GM21367 (cell line): ENCODE data around the gene SPOCK1.

ENCODE experiments used
- ATAC-seq: cut with Tn5 transposase; IDR thresholded peaks from one replicate; pipeline ENCODE4 v1.9.1; 2021; ENCODE audit not compliant: unreplicated experiment

SPOCK1 gene

DNA sequence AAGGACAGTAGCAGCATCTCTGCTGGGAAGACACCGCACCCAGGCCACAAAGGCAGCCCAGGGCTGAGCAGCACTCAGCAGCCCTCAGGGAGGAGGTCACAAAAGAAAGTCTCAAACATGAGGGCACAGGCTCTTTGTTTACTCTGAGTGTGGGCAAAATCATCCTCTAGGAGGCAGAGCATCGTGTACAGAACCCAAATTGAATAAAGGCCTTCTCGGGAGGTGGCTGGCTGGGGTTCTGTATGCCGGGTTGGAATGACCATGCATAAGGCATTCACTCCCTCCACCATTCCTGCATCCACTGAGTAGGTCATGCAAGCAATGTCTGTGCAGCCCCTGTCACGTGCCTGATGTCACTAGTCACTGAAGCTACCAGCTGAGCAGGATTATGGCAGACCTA is 412.8 kb downstream of the SPOCK1 start:
- no peak for ATAC-seq

DNA sequence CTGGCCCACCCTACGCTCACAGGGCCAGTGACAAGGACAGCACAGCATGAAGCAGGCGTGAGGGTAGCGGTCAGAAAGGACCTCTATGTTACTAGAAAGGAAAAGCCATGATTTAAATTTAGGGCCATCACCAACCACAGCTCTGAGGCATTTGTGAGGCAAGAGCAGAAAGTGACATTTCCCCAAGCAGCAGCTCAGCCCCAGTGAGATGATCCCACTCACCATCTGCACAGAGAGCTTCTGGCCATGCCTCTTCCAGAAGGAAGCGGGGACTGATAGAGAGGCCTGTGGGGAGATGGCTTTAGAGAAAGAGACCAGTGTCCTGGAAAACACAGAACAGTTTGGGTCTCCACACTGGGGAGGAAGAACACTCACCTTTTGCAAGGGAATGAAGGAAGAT is 413.9 kb downstream of the SPOCK1 start:
- ATAC-seq: no peak

DNA sequence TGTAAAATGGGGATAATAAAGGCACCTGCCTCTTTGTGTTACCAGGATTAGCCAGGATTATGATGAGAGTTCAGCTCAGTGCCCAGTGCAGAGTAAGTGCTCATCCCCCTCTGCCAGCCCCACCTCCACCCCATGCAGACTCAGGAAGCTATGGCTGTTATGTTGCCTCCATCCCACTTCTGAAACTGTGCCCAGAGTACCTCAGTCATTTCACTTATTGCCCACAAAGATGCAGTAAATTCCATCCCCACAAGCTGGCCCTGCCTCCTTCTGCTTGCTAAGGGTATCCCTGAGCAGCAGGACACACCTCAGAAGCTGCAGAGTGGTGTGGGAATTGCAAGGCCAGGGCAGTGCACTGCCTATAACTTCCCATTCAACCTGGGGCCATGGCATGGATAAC is 415.1 kb downstream of the SPOCK1 start:
- ATAC-seq: no peak

DNA sequence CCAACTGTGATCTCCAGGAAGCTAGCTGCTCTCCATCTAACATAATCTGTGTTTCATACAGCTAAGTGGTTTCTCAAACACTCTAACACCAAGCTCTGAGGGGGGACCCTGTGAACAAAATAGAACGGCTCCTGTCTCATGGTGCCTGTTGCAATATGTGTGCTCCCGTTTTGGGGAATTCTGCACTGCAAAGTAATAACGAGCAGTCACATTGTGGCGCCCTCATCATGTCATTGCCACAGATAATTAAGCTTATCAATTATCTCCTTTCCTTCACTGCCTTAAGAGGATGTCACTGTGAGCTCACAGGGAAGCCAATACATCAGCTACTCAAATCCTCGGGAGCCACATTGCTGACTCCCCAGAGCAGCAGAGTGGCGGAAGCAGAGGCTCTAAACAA is 416.2 kb downstream of the SPOCK1 start:
- ATAC-seq: no peak

DNA sequence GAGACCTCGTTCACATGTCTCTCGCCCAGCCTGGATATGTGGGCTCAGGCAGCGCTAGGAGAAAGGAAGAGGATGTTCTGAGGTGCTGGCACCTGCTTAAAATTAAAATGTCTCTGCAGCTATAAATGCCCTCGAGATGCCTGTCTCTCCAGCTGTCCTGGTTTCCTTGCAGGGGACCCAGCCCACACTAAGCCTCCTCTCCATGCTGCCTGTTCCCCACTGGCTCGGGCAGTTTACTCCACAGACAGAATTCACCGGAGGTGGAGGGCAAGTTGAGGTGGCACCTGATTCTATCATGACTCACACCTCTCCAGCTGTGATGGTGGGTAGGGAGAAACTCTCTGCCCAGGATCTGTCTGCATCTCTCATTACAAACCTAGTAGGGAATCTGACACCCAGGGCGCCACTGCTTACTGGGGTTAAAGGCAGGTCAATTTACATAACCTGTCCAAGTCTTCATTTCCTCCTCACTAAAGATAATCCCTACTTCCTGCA is 420.9 kb downstream of the SPOCK1 start:
- ATAC-seq: no peak

DNA sequence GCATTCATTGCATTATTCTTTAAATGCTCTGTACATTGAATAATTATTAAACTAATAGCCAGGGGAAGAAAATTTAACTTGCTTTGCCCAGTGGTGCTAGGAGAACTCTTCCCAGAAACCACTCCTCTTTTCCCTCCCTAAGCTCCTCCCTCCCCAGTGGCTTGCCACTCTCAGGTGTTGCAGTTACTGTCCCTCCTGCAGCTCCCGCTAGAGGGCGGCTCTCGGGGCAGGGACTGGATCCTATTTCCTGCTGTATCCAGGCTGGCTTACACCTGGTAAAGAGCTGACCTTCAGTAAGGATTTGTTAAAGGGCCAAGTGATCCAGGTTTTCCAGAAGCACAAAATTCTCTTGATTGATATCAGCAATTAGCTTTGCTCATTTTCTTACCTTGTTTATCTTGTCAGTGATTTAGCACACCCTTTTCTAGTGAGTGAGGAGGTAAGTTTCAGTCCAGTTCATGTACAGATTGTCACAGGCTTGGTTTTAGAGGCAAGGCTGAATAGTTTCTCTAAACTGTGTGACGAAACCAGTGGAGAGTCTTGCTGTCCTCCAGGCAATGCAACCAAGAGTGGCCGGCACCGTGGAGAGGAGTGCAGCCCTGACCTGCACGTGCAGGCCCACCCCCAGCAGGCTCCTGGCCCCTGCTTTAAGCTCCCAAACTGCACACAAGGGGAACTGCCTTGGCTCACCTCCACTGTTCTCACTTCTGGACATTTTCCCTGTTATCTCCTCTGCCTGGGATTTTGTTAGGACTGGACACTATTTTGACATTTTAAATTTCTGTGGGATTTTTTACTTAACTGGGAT is 423.8 kb downstream of the SPOCK1 start:
- peak; percentile 86 for ATAC-seq

DNA sequence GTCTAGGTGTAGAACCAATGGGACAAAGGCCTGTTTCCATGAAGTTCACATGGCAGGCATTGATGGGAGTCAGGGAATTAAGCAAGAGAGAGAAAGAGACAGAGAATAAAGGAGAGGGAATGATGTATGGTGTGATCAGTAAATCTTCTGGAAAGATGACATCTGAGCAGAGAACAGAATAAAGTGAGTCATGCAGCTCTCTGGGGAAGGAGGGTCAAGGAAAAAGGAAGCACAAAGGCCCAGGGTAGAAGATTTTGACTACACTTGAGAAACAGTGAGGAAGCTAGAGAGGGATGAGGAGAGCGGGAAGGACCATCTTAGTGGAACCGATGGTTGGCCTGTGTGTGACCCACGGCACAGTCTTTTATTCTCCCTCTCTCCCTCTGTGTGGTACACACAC is 425.9 kb downstream of the SPOCK1 start:
- no peak for ATAC-seq

DNA sequence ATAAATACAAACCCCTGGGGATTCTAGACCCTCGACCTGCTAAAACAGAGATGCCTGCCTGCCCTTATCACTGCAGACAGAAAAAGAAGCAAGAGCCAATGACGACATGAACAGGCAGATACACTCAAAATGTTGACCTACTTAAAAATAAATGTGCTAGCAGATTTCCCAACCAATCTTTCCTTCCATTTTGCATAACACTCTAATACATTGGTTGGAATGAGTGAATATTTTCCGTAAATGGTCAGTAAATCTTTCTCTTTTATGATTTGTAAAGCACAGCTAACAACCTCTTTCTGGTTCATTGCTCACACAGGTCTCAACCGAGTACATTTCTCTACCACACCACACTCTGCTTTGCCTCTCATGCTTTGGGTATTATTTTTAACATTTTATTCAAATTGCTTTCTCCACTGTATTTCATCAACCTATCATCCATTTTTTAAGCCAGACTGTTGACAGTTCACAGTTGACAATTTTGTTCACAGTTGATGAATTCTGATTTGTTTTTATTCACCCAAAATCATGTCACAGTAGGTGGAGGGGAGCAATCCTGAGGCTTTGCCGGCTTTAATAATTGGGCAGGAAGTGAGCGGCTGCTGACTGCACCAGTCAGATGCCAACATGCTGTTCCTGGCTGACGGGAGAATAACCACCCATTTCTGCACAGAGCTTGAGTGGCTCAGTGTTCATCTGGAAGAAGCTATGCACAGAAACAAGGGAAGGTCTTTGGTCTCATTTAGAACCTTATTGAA is 426.6 kb downstream of the SPOCK1 start:
- ATAC-seq: no peak

DNA sequence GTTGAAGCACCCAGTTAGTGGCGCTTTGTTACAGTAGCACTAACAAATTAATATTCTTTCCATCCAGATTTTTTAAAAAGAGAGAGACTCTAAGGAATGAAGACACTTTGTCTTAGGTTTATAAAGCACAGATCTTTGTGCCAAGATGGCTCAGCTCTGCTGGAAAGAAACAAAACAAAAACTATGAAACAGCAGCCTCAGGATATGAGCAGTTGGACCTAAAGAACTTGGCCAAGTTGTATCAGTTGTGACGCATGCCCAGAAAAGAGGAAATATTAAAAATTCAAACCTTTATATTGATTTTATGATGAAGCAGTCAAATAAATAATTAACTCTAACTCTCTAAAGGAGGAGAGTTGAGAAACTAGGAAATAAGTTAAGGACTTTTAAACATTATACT is 427.2 kb downstream of the SPOCK1 start:
- ATAC-seq: no peak

DNA sequence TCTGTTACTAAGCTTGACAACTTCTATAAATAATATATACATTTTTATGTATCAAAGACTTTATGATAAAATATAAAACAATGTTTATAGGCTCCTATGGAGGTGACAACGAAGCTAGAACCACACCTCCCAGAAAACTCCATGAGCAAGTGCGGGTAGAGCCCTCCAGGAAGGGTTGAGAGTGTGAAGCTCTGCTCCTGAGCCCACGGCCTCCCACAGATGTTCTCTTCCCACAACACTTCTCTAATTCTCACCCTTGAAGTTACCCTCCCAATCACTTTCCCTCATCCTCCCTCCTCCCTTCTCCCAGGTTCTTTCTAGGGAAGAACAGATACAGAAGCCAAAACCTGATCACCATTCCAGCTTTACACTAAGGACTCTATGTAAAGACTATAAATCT is 427.6 kb downstream of the SPOCK1 start:
- no peak for ATAC-seq

DNA sequence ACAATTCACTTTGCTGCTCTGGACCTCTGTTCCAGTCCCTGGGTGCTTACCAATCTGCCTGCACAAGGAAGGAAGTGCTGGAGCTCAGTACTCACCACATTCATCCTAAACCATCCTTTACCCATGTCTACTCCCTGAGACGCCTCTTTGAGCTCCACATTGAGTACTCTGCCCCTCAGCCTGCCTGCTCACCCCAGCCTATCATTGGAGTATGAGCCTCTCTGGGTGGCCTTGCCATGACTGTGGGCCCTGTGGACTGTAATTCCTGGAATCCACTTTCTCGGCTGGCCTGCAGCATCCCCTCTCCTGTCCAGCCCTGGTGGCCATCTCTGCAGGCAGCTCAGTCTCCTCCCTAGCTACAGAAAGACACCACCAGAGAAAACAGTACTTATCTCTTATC is 428.6 kb downstream of the SPOCK1 start:
- ATAC-seq: no peak

DNA sequence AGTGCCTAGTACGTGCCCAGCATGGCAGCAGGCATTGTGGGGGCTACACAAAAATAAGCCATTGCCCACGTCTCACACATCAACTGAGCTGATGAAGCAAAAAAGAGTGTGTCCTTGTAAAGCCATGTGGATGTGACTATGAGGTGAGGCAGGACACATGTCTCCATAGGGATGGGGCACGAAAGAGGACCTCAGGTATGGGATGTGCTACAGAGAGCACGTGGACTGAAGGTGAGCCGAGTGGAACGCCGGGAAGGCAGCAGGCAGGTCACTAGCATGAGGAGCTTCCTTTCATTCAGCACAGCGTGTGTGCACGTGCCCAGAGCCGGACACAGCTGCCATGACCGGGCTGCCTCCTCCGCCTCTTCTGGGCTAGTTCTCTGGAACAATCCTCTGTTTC is 429.8 kb downstream of the SPOCK1 start:
- ATAC-seq: no peak

DNA sequence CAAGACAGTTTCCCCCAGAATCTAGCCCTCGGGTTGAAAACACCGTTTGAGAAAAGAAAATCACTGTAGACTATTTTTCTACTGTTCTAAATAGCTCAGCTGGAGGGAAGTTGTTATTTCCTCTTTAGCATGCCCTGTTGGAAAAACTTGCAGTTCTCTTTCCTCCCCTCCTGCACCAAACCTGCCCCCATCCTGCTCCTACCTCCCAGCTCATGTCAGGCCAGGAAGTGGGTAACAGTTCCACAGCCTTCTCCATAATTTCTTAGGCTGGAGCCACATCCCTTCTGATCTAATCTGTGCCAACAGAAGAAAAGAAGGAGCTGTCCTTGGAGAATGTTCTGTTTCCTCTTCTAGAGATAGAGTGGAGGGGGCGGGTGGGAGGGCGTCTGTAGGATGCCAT is 437.7 kb downstream of the SPOCK1 start:
- ATAC-seq: no peak

DNA sequence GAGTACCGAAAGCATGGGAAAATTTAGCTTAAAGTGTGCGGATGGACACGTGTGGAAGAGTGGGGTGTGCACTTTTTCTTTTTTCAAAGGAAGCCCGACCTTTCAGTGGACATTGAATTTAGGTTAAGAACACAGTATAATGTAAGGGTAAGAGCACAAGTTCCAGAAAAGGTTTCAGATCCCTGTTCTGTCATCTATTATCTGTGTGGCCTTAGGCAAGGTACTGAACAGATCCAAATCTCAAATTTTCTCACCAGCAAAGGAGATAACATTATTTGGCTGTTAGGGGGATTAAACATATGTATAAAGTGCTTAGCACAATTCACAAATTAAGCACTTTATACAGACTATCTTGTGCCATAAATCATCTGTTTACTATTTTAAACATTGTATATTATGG is 441.0 kb downstream of the SPOCK1 start:
- ATAC-seq: no peak

DNA sequence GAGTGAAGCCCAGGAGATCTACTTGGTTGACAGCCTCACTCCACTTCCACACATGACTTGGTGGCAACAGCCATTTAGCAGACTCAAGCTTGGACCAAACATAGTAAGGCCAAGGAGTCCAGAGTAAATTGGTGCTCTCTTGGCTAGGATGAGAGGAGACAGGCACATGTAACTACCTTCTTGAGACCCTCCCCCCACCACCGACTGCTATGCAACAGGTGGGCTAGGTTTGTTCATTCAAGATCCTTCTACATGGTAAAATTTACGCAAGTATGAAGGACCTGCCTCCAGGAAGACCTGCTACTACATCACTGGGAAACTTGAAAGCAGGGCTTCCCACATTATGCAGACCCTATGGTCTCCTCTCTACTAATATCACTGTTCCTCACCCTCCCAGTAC is 442.4 kb downstream of the SPOCK1 start:
- ATAC-seq: no peak

DNA sequence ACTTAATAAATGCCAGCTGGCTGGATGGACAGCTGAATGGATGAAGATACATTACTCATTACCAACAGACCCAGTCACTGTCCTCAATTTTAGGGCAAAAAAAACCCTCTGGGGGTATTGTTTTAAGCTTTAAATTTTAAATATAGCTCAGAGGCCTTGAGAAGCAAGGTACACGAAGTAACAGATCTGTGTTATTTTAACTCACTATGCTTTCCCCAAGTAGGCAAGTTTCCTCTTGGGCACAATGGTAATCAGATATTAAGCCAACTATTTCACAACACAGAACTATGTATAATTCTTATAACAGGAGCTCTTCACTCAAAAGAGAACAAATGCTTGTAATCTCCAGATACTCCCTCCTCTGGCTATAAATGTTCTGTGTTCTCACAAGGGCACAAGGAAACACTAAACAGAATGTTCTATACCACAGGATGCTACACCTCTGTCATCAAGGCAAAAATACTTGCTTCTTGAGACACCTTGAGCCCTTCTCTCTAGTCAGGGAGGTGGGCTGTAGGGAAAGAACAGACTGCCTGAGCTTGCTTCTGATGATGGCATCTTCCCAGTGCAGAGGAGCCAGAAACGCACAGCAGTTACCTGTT is 443.8 kb downstream of the SPOCK1 start:
- no peak for ATAC-seq

DNA sequence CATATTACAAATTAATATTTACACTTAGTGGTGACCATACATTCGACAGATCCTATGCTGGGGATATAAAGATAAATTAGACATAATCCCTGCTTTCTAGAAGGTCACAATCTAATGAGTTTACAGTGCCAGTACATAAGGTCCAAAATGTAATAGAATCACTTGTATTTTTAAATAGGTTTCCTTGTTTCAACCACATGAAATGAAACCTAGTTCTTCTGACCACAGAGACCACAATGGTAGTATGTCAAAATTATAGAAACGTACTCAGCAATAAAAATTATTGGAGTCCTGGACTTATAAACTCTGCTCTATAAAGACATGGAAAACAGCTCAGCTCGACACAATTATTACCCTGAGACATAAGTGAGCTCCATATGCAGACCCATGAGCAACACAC is 444.3 kb downstream of the SPOCK1 start:
- ATAC-seq: no peak

DNA sequence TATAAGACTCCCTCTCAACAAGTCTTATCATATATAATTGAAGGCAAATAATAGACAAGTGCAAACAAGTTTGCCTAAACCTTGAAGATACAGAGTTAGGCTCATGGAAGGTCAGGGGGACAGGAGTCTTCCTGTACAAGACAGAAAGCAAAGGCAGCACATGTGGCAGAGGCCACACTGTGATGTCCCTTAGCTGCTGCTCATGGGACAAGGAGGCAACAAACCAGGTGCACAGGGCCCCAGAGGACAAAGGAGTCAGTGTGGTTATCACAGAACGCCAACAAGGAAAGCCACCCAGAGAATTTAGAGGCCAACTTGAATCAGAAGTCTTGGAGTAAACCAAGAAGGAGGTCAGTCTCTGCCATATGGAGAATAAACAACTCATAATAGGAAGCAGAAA is 444.8 kb downstream of the SPOCK1 start:
- ATAC-seq: no peak

DNA sequence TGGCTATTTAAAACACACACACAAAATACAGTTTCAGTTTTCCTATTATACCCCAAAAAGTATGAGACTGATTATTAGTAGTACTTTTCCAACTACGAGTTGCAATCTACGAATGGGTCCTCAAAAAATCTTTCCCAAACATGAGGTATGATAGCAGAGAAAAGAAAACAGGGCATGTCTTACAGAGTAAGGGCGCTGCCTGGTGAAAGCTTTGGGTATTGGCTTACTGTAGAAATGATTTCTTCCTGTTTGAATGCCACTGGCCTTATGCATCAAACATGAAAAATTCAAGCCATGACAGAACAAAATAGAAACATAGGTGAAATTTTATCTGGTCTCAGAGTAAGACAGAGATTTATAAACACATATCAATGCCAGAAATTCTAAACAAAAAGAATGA is 448.0 kb downstream of the SPOCK1 start:
- ATAC-seq: no peak

DNA sequence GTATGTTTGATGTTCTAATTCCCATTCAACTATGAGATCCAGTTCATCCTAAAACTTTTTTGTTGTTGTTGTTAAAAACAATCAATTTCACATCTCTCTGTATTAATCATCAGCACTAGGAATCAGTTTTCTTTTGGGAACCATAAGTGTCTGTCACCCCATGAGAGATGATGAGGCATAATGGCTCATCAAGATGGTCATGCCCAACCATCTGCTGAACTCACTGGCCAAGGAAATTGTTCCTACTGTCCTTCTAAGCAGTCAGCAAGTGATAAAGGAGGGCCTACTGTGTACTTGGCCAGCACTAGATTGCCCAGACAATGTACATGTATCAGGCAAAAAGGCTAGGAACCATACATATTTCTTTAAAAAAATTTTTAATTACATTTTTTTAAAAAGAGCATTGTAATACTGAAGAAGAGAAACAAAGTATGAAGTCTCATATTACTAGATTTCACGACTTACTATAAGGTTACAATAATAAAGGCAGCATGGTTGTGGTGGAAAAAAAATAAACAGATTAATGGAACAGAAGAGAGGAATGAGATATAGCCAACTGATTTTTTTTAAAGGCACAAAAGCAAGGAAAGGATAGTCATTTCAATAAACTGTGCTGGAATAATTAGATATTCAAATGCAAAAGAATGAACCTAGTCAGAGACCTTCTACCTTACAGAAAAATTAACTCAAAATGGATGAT is 458.3 kb downstream of the SPOCK1 start:
- ATAC-seq: no peak

DNA sequence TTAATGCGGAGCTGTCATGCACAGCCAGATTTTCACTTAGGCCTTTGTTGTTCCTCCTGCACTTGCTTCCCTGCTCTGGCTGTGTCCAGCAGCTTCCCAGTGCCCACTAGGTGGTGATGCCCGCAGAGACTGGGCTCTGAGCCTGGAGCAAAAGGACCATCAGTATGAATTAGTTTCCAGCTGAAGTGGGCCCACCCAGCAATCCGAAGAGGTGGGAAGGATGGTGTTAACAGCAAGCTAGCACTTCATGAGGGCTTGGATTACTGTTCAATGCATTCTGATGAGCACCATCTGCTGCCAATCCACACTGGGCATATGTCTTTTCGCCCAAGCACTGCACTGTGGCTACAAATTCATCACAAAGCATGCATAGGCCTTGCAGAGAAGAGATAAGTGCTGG is 459.1 kb downstream of the SPOCK1 start:
- no peak for ATAC-seq
